SK-N-SH (cell line): ENCODE measurements around the gene ANK3. TPM values are rescaled to one million over a fixed set of nuclear protein-coding genes. Genes with fewer than 3 reads are reported as not detected.

Experiments used
- CTCF ChIA-PET: fragments of 300-600, 350-600 bp; formaldehyde crosslinking; extraction: SDS; loops from one replicate; lab custom pipeline; 2021; lab: Yijun Ruan, JAX
- POLR2A ChIA-PET: fragments of 350-600 bp; sonication (Branson Sonifier 250); formaldehyde crosslinking; extraction: SDS; loops from one replicate; lab custom pipeline; 2020; ENCODE audit warnings: antibody characterized with exemption, inconsistent platforms; lab: Yijun Ruan, JAX
- DNase-seq: peaks from one replicate; pipeline ENCODE4 v3.0.0; 2012
- H2AFZ ChIP-seq: fragments of 200-600 bp; sonication (generic); 2 replicates; pipeline ENCODE4 v1.8.1; 2016; ENCODE audit warnings: antibody characterized with exemption, mild to moderate bottlenecking, low read depth
- H3F3A ChIP-seq: fragments of 200-600 bp; sonication (generic); replicated peaks from 2 replicates; pipeline ENCODE3; 2016; ENCODE audit warnings: antibody characterized with exemption, mild to moderate bottlenecking; ENCODE audit not compliant: insufficient read depth
- H3K27ac ChIP-seq, 2 experiments: fragments of 200-500 bp in 1 of 2; fragments of 200-600 bp in 1 of 2; sonication (Bioruptor generic) in 1 of 2; sonication (generic), shearing (Covaris generic) in 1 of 2; 2 replicates each; pipeline versions ENCODE4 v1.5.1 to v1.6.1; 2014 to 2016; ENCODE audit warnings: low read depth in 2 of 2, inconsistent platforms in 1 of 2, low read length in 1 of 2, mild to moderate bottlenecking in 1 of 2, mixed read lengths in 1 of 2
- H3K27me3 ChIP-seq: fragments of 200-600 bp; sonication (generic), shearing (Covaris generic); 2 replicates; pipeline ENCODE4 v1.6.1; 2016; ENCODE audit warnings: mixed run types; ENCODE audit not compliant: insufficient read depth
- H3K36me3 ChIP-seq, 2 experiments: fragments of 200-500 bp in 1 of 2; fragments of 200-600 bp in 1 of 2; sonication (Bioruptor generic) in 1 of 2; sonication (generic) in 1 of 2; replicated peaks in 1 of 2; 2 replicates each; pipeline versions ENCODE3 to v1.5.1; 2014 to 2016; ENCODE audit warnings: low read length in 1 of 2, mild to moderate bottlenecking in 1 of 2; ENCODE audit not compliant: insufficient read depth in 2 of 2, control insufficient read depth in 1 of 2
- H3K4me1 ChIP-seq, 2 experiments: fragments of 200-500 bp in 1 of 2; fragments of 200-600 bp in 1 of 2; sonication (Bioruptor generic) in 1 of 2; sonication (generic), shearing (Covaris generic) in 1 of 2; 2 replicates each; pipeline versions ENCODE4 v1.5.1 to v1.6.1; 2014 to 2016; ENCODE audit warnings: low read depth in 1 of 2, low read length in 1 of 2, mixed run types in 1 of 2; ENCODE audit not compliant: insufficient read depth in 2 of 2, control insufficient read depth in 1 of 2
- H3K4me2 ChIP-seq: fragments of 200-600 bp; sonication (generic), shearing (Covaris generic); 2 replicates; pipeline ENCODE4 v1.6.1; 2017; ENCODE audit warnings: mixed run types
- H3K4me3 ChIP-seq, 2 experiments: fragments of 200-500 bp in 1 of 2; fragments of 200-600 bp in 1 of 2; sonication (Bioruptor generic) in 1 of 2; sonication (generic), shearing (Covaris generic) in 1 of 2; 2 replicates each; pipeline versions ENCODE4 v1.5.1 to v1.8.1; 2014 to 2016; ENCODE audit warnings: low read depth in 2 of 2, inconsistent platforms in 1 of 2, low read length in 1 of 2, mild to moderate bottlenecking in 1 of 2, mixed read lengths in 1 of 2, moderate library complexity in 1 of 2
- H3K79me2 ChIP-seq: fragments of 200-600 bp; sonication (generic); 2 replicates; pipeline ENCODE4 v1.8.1; 2017; ENCODE audit warnings: mild to moderate bottlenecking; ENCODE audit not compliant: insufficient read depth
- H3K9ac ChIP-seq: fragments of 200-600 bp; sonication (generic); 2 replicates; pipeline ENCODE4 v1.6.1; 2017; ENCODE audit warnings: mixed run types
- H3K9me2 ChIP-seq: fragments of 200-600 bp; sonication (generic); 2 replicates; pipeline ENCODE4 v1.6.1; 2017; ENCODE audit warnings: mixed run types
- H3K9me3 ChIP-seq: fragments of 200-600 bp; sonication (generic); 2 replicates; pipeline ENCODE4 v1.6.1; 2017; ENCODE audit warnings: mixed run types, mild to moderate bottlenecking, moderate library complexity
- H4K20me1 ChIP-seq: fragments of 200-600 bp; sonication (generic); 2 replicates; pipeline ENCODE4 v1.6.1; 2017; ENCODE audit warnings: mild to moderate bottlenecking, mixed run types; ENCODE audit not compliant: insufficient read depth
- CHD2 ChIP-seq: fragments of 150-350 bp; IDR thresholded peaks from 2 replicates; pipeline ENCODE4 v1.6.1; 2018; ENCODE audit warnings: low read length; ENCODE audit not compliant: partially characterized antibody
- ELF1 ChIP-seq: IDR thresholded peaks from 2 replicates; pipeline ENCODE4 v1.4.0; 2012
- FOXM1 ChIP-seq: IDR thresholded peaks from 2 replicates; pipeline ENCODE4 v1.4.0; 2012; ENCODE audit warnings: low read depth, mild to moderate bottlenecking
- GATA2 ChIP-seq: sonication (generic); formaldehyde crosslinking; IDR thresholded peaks from 2 replicates; pipeline ENCODE4 v1.5.0; 2020; ENCODE audit warnings: mild to moderate bottlenecking, missing genetic modification reagents
- IRF3 ChIP-seq: fragments of 150-350 bp; IDR thresholded peaks from 2 replicates; pipeline ENCODE4 v1.6.1; 2016; ENCODE audit warnings: mild to moderate bottlenecking, low read depth, low read length
- MAX ChIP-seq: IDR thresholded peaks from 2 replicates; pipeline ENCODE4 v1.4.0; 2012; ENCODE audit warnings: low read depth
- MEF2A ChIP-seq: IDR thresholded peaks from 2 replicates; pipeline ENCODE4 v1.4.0; 2012; ENCODE audit warnings: low read depth, borderline replicate concordance
- NFIC ChIP-seq: IDR thresholded peaks from 2 replicates; pipeline ENCODE4 v1.4.0; 2012; ENCODE audit warnings: borderline replicate concordance
- PBX3 ChIP-seq: IDR thresholded peaks from 2 replicates; pipeline ENCODE4; 2012
- POLR2AphosphoS5 ChIP-seq: IDR thresholded peaks from 2 replicates; pipeline ENCODE4 v1.6.1; 2012; ENCODE audit warnings: low read depth, low read length
- RAD21 ChIP-seq: IDR thresholded peaks from 2 replicates; pipeline ENCODE4 v1.6.1; 2012; ENCODE audit warnings: mild to moderate bottlenecking, low read length
- RXRA ChIP-seq: IDR thresholded peaks from 2 replicates; pipeline ENCODE4 v1.4.0; 2012; ENCODE audit warnings: low read depth, mild to moderate bottlenecking, borderline replicate concordance
- SIN3A ChIP-seq: IDR thresholded peaks from 2 replicates; pipeline ENCODE4 v1.6.1; 2012; ENCODE audit warnings: low read depth, mild to moderate bottlenecking, low read length, moderate library complexity, borderline replicate concordance
- SMC3 ChIP-seq: IDR thresholded peaks from 2 replicates; pipeline ENCODE4 v1.6.1; 2012; ENCODE audit warnings: low read depth, low read length, improper control_type of control experiment
- TAF1 ChIP-seq: IDR thresholded peaks from 2 replicates; pipeline ENCODE4 v1.6.1; 2012; ENCODE audit warnings: low read depth, mild to moderate bottlenecking, low read length, moderate library complexity, borderline replicate concordance
- TEAD4 ChIP-seq: IDR thresholded peaks from 2 replicates; pipeline ENCODE4 v1.4.0; 2012; ENCODE audit warnings: mild to moderate bottlenecking, borderline replicate concordance; ENCODE audit not compliant: insufficient read depth
- USF1 ChIP-seq: IDR thresholded peaks from 2 replicates; pipeline ENCODE4 v1.4.0; 2012; ENCODE audit warnings: low read depth, borderline replicate concordance
- USF2 ChIP-seq: fragments of 150-350 bp; IDR thresholded peaks from 2 replicates; pipeline ENCODE4 v1.6.1; 2017; ENCODE audit warnings: antibody characterized with exemption, low read length, low read depth, borderline replicate concordance
- WGBS: methylation state at CpG from one replicate; pipeline ENCODE4 v1.1.6; 2017; ENCODE audit warnings: low lambda C conversion rate; 5-methylcytosine and 5-hydroxymethylcytosine counted together
- polyA plus RNA-seq, 3 experiments: library from polyadenylated mRNA; depleted of rRNA; stranded (reverse); fragments of >200 nt; gene quantifications; 2 replicates each; pipeline ENCODE4 v1.2.3, GENCODE V29; 2012

Gene ANK3
- polyA plus RNA-seq, 1 of the 3 experiments (the other 2 are of a cell fraction), result 10.0 TPM

- H3F3A ChIP-seq, result peaks cover 20% of the 10 kb centered on the region
- H2AFZ ChIP-seq, result no peak overlapping the region
- DNase-seq, result no peak
- no peak overlapping the region for H3K4me3 ChIP-seq
- H3K4me1 ChIP-seq, result peaks cover 4 to 18% of the 10 kb centered on the region in 2 experiments
- no peaks in the 10 kb centered on the region for H3K27me3 ChIP-seq
- no peak overlapping the region for H3K9ac ChIP-seq
- POLR2A ChIA-PET, result no interaction called here
- CTCF ChIA-PET, result interaction anchor here (0.6 to 1.3 kb wide), 2 partner anchors 9 to 10 kb away, joined by 3 read pairs; no protein-coding TSS in a partner anchor
- WGBS, result 76% methylated on average over 1 of the region's 1 CpG
- H3K9me3 ChIP-seq, result 0 out of 2 replicates have a peak, but pooled peaks cover 4% of the 10 kb centered on the region
- no peak overlapping the region for H3K4me2 ChIP-seq
- TF ChIP-seq GATA2 (no peak), SIN3A (no peak), RXRA (no peak), RAD21 (no peak), MAX (no peak), PBX3 (no peak), USF1 (no peak), NFIC (no peak), SMC3 (no peak), POLR2AphosphoS5 (no peak), FOXM1 (no peak), IRF3 (no peak), TAF1 (no peak), CHD2 (no peak)
- no peaks in the 10 kb centered on the region for H3K36me3 ChIP-seq
- H3K79me2 ChIP-seq, result no peaks in the 10 kb centered on the region
- H4K20me1 ChIP-seq, result no peaks in the 10 kb centered on the region
- peak overlapping the region in 1 of 2 experiments; percentile 94; a peak in 1 of 4 replicates for H3K27ac ChIP-seq
- H3K9me2 ChIP-seq, result no peaks in the 10 kb centered on the region
These were observed 6.6 kb downstream of the ANK3 start for GRCh38 chr10:60382946-60383681.

- ChIA-PET CTCF (interaction anchor here (1.2 to 1.4 kb wide), 2 partner anchors 8 to 177 kb away, joined by 3 to 4 read pairs; no protein-coding TSS in a partner anchor), POLR2A (no interaction called here)
- H3K79me2 ChIP-seq, result no peaks in the 10 kb centered on the region
- no peaks in the 10 kb centered on the region for H4K20me1 ChIP-seq
- no peaks in the 10 kb centered on the region for H3K27me3 ChIP-seq
- no peak overlapping the region for H3K4me3 ChIP-seq
- 0 out of 2 replicates have a peak, but pooled peaks cover 4% of the 10 kb centered on the region for H3K9me3 ChIP-seq
- H2AFZ ChIP-seq, result no peak overlapping the region
- H3K9me2 ChIP-seq, result no peaks in the 10 kb centered on the region
- H3K4me1 ChIP-seq, result peaks cover 16 to 24% of the 10 kb centered on the region in 2 experiments
- H3K36me3 ChIP-seq, result no peaks in the 10 kb centered on the region
- H3K9ac ChIP-seq, result no peak overlapping the region
- no peak for DNase-seq
- WGBS, result 89% methylated on average over 5 of the region's 5 CpGs
- peaks cover 22% of the 10 kb centered on the region for H3F3A ChIP-seq
- no peak overlapping the region for H3K27ac ChIP-seq
- TF ChIP-seq TAF1 (no peak), USF2 (no peak), TEAD4 (no peak), MEF2A (no peak), ELF1 (no peak)
- no peak overlapping the region for H3K4me2 ChIP-seq
These were observed 8.9 kb downstream of the ANK3 start for GRCh38 chr10:60380781-60381180.
